H9 (cell line): Measurements from ENCODE around the gene DNAI7. TPM values are rescaled to one million over a fixed set of nuclear protein-coding genes. Genes with fewer than 3 reads are reported as not detected.

ENCODE experiments used
- DNase-seq: peaks from one replicate; pipeline ENCODE4 v3.0.0-alpha.2; 2017
- H2AFZ ChIP-seq: one replicate; pipeline ENCODE4 v1.6.1; 2013; ENCODE audit warnings: mild to moderate bottlenecking, low read length, control low read depth, moderate library complexity
- H2AK5ac ChIP-seq: 2 replicates; pipeline ENCODE4 v1.6.1; 2013; ENCODE audit warnings: low read length, control low read depth, mixed read lengths; ENCODE audit not compliant: insufficient read length
- H2BK120ac ChIP-seq: one replicate; pipeline ENCODE4 v1.6.1; 2013; ENCODE audit warnings: low read depth, mild to moderate bottlenecking, low read length, control low read depth, inconsistent platforms; ENCODE audit not compliant: poor library complexity, severe bottlenecking
- H2BK12ac ChIP-seq: 2 replicates; pipeline ENCODE4 v1.6.1; 2013; ENCODE audit warnings: low read length, control low read depth, mixed read lengths, low read depth; ENCODE audit not compliant: insufficient read length
- H2BK15ac ChIP-seq: 2 replicates; pipeline ENCODE4 v1.6.1; 2013; ENCODE audit warnings: low read depth, low read length, control low read depth
- H2BK20ac ChIP-seq: one replicate; pipeline ENCODE4 v1.6.1; 2013; ENCODE audit warnings: low read depth, mild to moderate bottlenecking, low read length, control low read depth, inconsistent platforms; ENCODE audit not compliant: poor library complexity, severe bottlenecking
- H2BK5ac ChIP-seq: 2 replicates; pipeline ENCODE4 v1.6.1; 2013; ENCODE audit warnings: low read length, control low read depth, mixed read lengths; ENCODE audit not compliant: insufficient read length
- H3K14ac ChIP-seq: 2 replicates; pipeline ENCODE4 v1.6.1; 2013; ENCODE audit warnings: low read length, control low read depth; ENCODE audit not compliant: insufficient read depth
- H3K18ac ChIP-seq: 2 replicates; pipeline ENCODE4 v1.6.1; 2013; ENCODE audit warnings: low read depth, mild to moderate bottlenecking, mixed read lengths, low read length, control low read depth; ENCODE audit not compliant: insufficient read length
- H3K23ac ChIP-seq: 2 replicates; pipeline ENCODE4 v1.6.1; 2013; ENCODE audit warnings: low read length, control low read depth, mixed read lengths, low read depth; ENCODE audit not compliant: insufficient read length
- H3K23me2 ChIP-seq: 2 replicates; pipeline ENCODE4 v1.6.1; 2013; ENCODE audit warnings: low read depth, mild to moderate bottlenecking, mixed read lengths, low read length, control low read depth; ENCODE audit not compliant: insufficient read length, poor library complexity, severe bottlenecking
- H3K27ac ChIP-seq: 2 replicates; pipeline ENCODE4 v1.5.1; 2013; ENCODE audit warnings: low read length, control low read depth, mixed read lengths, low read depth; ENCODE audit not compliant: insufficient read length
- H3K27me3 ChIP-seq: 2 replicates; pipeline ENCODE4 v1.6.1; 2013; ENCODE audit warnings: low read length, control low read depth, inconsistent platforms; ENCODE audit not compliant: insufficient read depth
- H3K4ac ChIP-seq: 2 replicates; pipeline ENCODE4 v1.6.1; 2013; ENCODE audit warnings: low read depth, mild to moderate bottlenecking, control low read depth, inconsistent platforms, low read length, moderate library complexity
- H3K4me1 ChIP-seq: 2 replicates; pipeline ENCODE4 v1.6.1; 2013; ENCODE audit warnings: low read length, control low read depth, inconsistent platforms; ENCODE audit not compliant: insufficient read depth
- H3K4me2 ChIP-seq: 2 replicates; pipeline ENCODE4 v1.6.1; 2013; ENCODE audit warnings: low read length, control low read depth, mixed read lengths; ENCODE audit not compliant: insufficient read length, insufficient read depth
- H3K56ac ChIP-seq: 2 replicates; pipeline ENCODE4 v1.6.1; 2013; ENCODE audit warnings: low read depth, mild to moderate bottlenecking, mixed read lengths, low read length, control low read depth; ENCODE audit not compliant: insufficient read length
- H3K79me1 ChIP-seq: 2 replicates; pipeline ENCODE4 v1.6.1; 2013; ENCODE audit warnings: low read depth, mild to moderate bottlenecking, moderate library complexity, low read length, control low read depth, inconsistent platforms; ENCODE audit not compliant: insufficient read depth, poor library complexity, severe bottlenecking
- H3K79me2 ChIP-seq: 2 replicates; pipeline ENCODE4 v1.6.1; 2013; ENCODE audit warnings: low read length, control low read depth, inconsistent platforms; ENCODE audit not compliant: insufficient read depth
- H3K9ac ChIP-seq: 2 replicates; pipeline ENCODE4 v1.6.1; 2013; ENCODE audit warnings: low read length, control low read depth, mixed read lengths; ENCODE audit not compliant: insufficient read length; ENCODE audit errors: extremely low read depth
- H3K9me3 ChIP-seq: one replicate; pipeline ENCODE4 v1.6.1; 2013; ENCODE audit warnings: low read depth, low read length, inconsistent platforms; ENCODE audit not compliant: control insufficient read depth
- H3T11ph ChIP-seq: one replicate; pipeline ENCODE4 v1.6.1; 2013; ENCODE audit warnings: mild to moderate bottlenecking, low read length, control low read depth, inconsistent platforms
- H4K20me1 ChIP-seq: one replicate; pipeline ENCODE4 v1.6.1; 2013; ENCODE audit not compliant: control insufficient read depth, insufficient read length, insufficient read depth
- H4K5ac ChIP-seq: 2 replicates; pipeline ENCODE4 v1.6.1; 2013; ENCODE audit warnings: low read depth, mild to moderate bottlenecking, mixed read lengths, low read length, control low read depth; ENCODE audit not compliant: insufficient read length
- H4K8ac ChIP-seq: replicated peaks from 2 replicates; pipeline ENCODE4 v1.6.1; 2013; ENCODE audit warnings: low read length, control low read depth, mixed read lengths, low read depth; ENCODE audit not compliant: insufficient read length
- H4K91ac ChIP-seq: 2 replicates; pipeline ENCODE4 v1.6.1; 2013; ENCODE audit warnings: low read depth, mild to moderate bottlenecking, moderate library complexity, mixed read lengths, low read length, control low read depth; ENCODE audit not compliant: insufficient read length
- H3K27ac Mint-ChIP-seq, 3 experiments: 2 replicates in 2 of 3; 3 replicates in 1 of 3; pipeline ENCODE4 v1.8.0; 2020 to 2021; ENCODE audit warnings: mixed read lengths in 3 of 3, mild to moderate bottlenecking in 1 of 3, moderate library complexity in 1 of 3
- H3K27me3 Mint-ChIP-seq: 2 replicates; pipeline ENCODE4 v1.8.0; 2021; ENCODE audit warnings: low read depth, mild to moderate bottlenecking, moderate library complexity, mixed read lengths
- H3K36me3 Mint-ChIP-seq, 3 experiments: 2 replicates in 2 of 3; 3 replicates in 1 of 3; pipeline ENCODE4 v1.8.0; 2020 to 2021; ENCODE audit warnings: low read depth in 3 of 3, mixed read lengths in 3 of 3; ENCODE audit not compliant: insufficient read depth in 1 of 3
- H3K4me1 Mint-ChIP-seq, 2 experiments: 2 replicates each; pipeline ENCODE4 v1.8.0; 2020; ENCODE audit warnings: mixed read lengths in 2 of 2
- H3K4me3 Mint-ChIP-seq, 2 experiments: 2 replicates in 1 of 2; 3 replicates in 1 of 2; pipeline ENCODE4 v1.8.0; 2020 to 2021; ENCODE audit warnings: mild to moderate bottlenecking in 2 of 2, mixed read lengths in 2 of 2, moderate library complexity in 1 of 2
- H3K9me3 Mint-ChIP-seq, 2 experiments: 2 replicates in 1 of 2; 3 replicates in 1 of 2; pipeline ENCODE4 v1.8.0; 2020; ENCODE audit warnings: mild to moderate bottlenecking in 2 of 2, mixed read lengths in 2 of 2, moderate library complexity in 1 of 2
- WGBS: extraction: QIAGEN DNeasy Blood & Tissue Kit; methylation state at CpG from one replicate; pipeline ENCODE4 v1.1.7; 2013; ENCODE audit warnings: missing lambda C conversion rate, low lambda C conversion rate, mixed read lengths; ENCODE audit not compliant: insufficient read length; ENCODE audit errors: extremely low coverage; 5-methylcytosine and 5-hydroxymethylcytosine counted together
- total RNA-seq: library from RNA; stranded (reverse); gene quantifications from 2 replicates; pipeline ENCODE4 v1.2.1, GENCODE V29; 2021
- TF ChIP-seq, protein P1 (sequence below): fragments of 200-600 bp; sonication (generic); conservative IDR thresholded peaks from 3 replicates; pipeline ENCODE4 v1.8.0; 2021; ENCODE audit warnings: antibody characterized with exemption, mild to moderate bottlenecking

The DNAI7 gene
- total RNA-seq, 1 experiment from 2014 or later, result not detected

DNA sequence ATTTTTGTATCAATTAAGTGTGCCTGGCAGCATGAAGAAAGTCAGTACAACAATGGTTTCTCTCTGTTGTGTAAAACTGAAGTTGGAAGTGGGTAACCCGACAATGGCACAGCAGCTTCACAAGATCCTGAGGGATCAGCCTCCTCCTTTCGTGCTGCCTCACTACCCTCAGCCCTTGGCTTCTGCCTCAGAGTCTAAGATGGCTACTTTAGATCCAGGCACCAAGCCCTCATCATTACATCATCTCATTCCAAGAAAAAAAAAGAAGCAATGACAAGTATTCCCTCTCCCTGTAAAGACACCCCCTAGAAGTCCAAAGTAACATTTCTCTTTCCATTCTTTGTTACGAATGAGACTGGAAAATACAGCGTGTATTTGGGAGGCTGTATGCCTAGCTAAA is 92.6 kb downstream of the DNAI7 start:
- no peak overlapping the region for H2BK20ac ChIP-seq
- H2BK5ac ChIP-seq, result no peak overlapping the region
- no peak overlapping the region for H3K9ac ChIP-seq
- no peaks in the 10 kb centered on the region for H3K79me1 ChIP-seq
- no peak overlapping the region for H3K4me3 Mint-ChIP-seq
- no peak overlapping the region for H3K4me2 ChIP-seq
- H3K9me3 ChIP-seq, result no peaks in the 10 kb centered on the region
- no peak overlapping the region for H3K56ac ChIP-seq
- peaks cover 3 to 5% of the 10 kb centered on the region in 2 experiments; a peak in 2 of 4 replicates for H3K4me1 Mint-ChIP-seq
- DNase-seq, result no peak
- no peaks in the 10 kb centered on the region for H3K27me3 Mint-ChIP-seq
- no peaks in the 10 kb centered on the region for H3K27me3 ChIP-seq
- no peaks in the 10 kb centered on the region for H4K20me1 ChIP-seq
- no peak overlapping the region for H3K14ac ChIP-seq
- H3K18ac ChIP-seq, result no peak overlapping the region
- H2AK5ac ChIP-seq, result no peak overlapping the region
- no peak overlapping the region for H3T11ph ChIP-seq
- H3K27ac Mint-ChIP-seq, result 0 out of 7 replicates have a peak overlapping the region, but pooled peaks of 1 of the 3 experiments have one; percentile 4
- TF ChIP-seq, protein P1, sequence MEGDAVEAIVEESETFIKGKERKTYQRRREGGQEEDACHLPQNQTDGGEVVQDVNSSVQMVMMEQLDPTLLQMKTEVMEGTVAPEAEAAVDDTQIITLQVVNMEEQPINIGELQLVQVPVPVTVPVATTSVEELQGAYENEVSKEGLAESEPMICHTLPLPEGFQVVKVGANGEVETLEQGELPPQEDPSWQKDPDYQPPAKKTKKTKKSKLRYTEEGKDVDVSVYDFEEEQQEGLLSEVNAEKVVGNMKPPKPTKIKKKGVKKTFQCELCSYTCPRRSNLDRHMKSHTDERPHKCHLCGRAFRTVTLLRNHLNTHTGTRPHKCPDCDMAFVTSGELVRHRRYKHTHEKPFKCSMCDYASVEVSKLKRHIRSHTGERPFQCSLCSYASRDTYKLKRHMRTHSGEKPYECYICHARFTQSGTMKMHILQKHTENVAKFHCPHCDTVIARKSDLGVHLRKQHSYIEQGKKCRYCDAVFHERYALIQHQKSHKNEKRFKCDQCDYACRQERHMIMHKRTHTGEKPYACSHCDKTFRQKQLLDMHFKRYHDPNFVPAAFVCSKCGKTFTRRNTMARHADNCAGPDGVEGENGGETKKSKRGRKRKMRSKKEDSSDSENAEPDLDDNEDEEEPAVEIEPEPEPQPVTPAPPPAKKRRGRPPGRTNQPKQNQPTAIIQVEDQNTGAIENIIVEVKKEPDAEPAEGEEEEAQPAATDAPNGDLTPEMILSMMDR, result no peak
- H3K4me1 ChIP-seq, result peaks cover 3% of the 10 kb centered on the region; the same call in 1 of the 2 replicates
- no peak overlapping the region for H2BK120ac ChIP-seq
- no peak overlapping the region for H2AFZ ChIP-seq
- H4K8ac ChIP-seq, result no peak overlapping the region
- H2BK15ac ChIP-seq, result no peak overlapping the region
- H3K9me3 Mint-ChIP-seq, result no peaks in the 10 kb centered on the region
- no CpG with 5 or more reads among the region's 4 CpGs for whole genome bisulfite sequencing
- H4K5ac ChIP-seq, result no peak overlapping the region
- H3K27ac ChIP-seq, result no peak overlapping the region
- H3K79me2 ChIP-seq, result no peaks in the 10 kb centered on the region
- H3K23me2 ChIP-seq, result no peaks in the 10 kb centered on the region
- H4K91ac ChIP-seq, result no peak overlapping the region
- no peak overlapping the region for H3K23ac ChIP-seq
- no peaks in the 10 kb centered on the region for H3K36me3 Mint-ChIP-seq
- H2BK12ac ChIP-seq, result no peak overlapping the region
- no peak overlapping the region for H3K4ac ChIP-seq
